Adrenal gland (tissue), 12 donors: ENCODE results near the gene TRMT1. TPM values are rescaled to one million over a fixed set of nuclear protein-coding genes. Genes with fewer than 3 reads are reported as not detected.

Experiments
- DNase-seq, 7 donors: peaks; one replicate each; pipeline ENCODE4 v3.0.0-alpha.2; 2019 to 2020
- H3K27ac ChIP-seq, 5 donors: fragments of 200-600 bp; sonication (generic) in 4 of 5; 1 replicate in 3 of 5; 2 replicates in 2 of 5; pipeline versions ENCODE4 v1.5.1 to v1.8.0; 2016 to 2020; ENCODE audit warnings: mild to moderate bottlenecking in 1 of 5
- H3K27me3 ChIP-seq: fragments of 200-600 bp; 2 replicates; pipeline ENCODE4 v1.8.0; 2021
- H3K36me3 ChIP-seq, 2 donors: fragments of 200-600 bp; replicated peaks in 1 of 2; 1 replicate in 1 of 2; 2 replicates in 1 of 2; pipeline versions ENCODE4 v1.5.1 to v1.8.0; 2018 to 2022
- H3K4me1 ChIP-seq, 2 donors: fragments of 200-600 bp; replicated peaks in 1 of 2; 1 replicate in 1 of 2; 2 replicates in 1 of 2; pipeline versions ENCODE4 v1.5.1 to v1.8.0; 2018 to 2021
- H3K4me3 ChIP-seq, 4 donors: fragments of 200-600 bp; sonication (generic) in 3 of 4; one replicate each; pipeline ENCODE4 v1.5.1; 2016 to 2018
- H3K9me3 ChIP-seq, 3 donors: fragments of 200-600 bp; sonication (generic) in 1 of 3; replicated peaks in 1 of 3; 1 replicate in 2 of 3; 2 replicates in 1 of 3; pipeline versions ENCODE4 v1.5.1 to v1.8.0; 2016 to 2021
- POLR2A ChIP-seq, 2 donors: fragments of 450-650 bp; IDR thresholded peaks; one replicate each; pipeline ENCODE4 v1.6.1; 2017; ENCODE audit warnings: antibody characterized with exemption in 2 of 2, mild to moderate bottlenecking in 2 of 2, moderate library complexity in 1 of 2
- WGBS, 4 donors: extraction: QIAGEN DNeasy Blood & Tissue Kit in 2 of 4; methylation state at CpG; one replicate each; pipeline versions ENCODE4 v1.1.5 to v1.1.7; 2013 to 2017; 5-methylcytosine and 5-hydroxymethylcytosine counted together
- intact Hi-C, 2 donors: fragments of 100-400 bp; cut with DNase I; formaldehyde crosslinking; loops; one replicate each; pipeline versions ENCODE4 v1.14.1 to v1.15.0; 2022 to 2023
- polyA plus RNA-seq, 3 donors: library from polyadenylated mRNA; stranded (reverse); fragments of 200-250 nt in 2 of 3; fragments of 350-450 nt in 1 of 3; fragmentation: Illumina TruSeq in 1 of 3; extraction: RNeasy Lipid Tissue Mini Kit (QIAGEN cat#74804) in 1 of 3; gene quantifications; one replicate each; pipeline ENCODE4 v1.2.3, GENCODE V29; 2013 to 2014
- total RNA-seq, 9 donors: library from RNA; depleted of rRNA in 4 of 9; stranded (reverse); fragments of >200 nt in 4 of 9; fragments of 120-200 nt in 1 of 9; fragmentation: NEBNext Ultra II Directional in 1 of 9; extraction: Animal tissue kit (Norgen Biotek cat#: 25700) in 1 of 9; gene quantifications; one replicate each; pipeline versions ENCODE4 v1.1.0 to v1.2.4, GENCODE V29; 2013 to 2023
- TF ChIP-seq, protein P1 (sequence below), 6 experiments: fragments of 450-650 bp in 4 of 6; fragments of 200-600 bp in 2 of 6; sonication (generic) in 1 of 6; IDR thresholded peaks; 1 replicate in 5 of 6; 2 replicates in 1 of 6; pipeline versions ENCODE4 v1.5.1 to v1.8.0; 2016 to 2021; ENCODE audit warnings: antibody characterized with exemption in 6 of 6, mild to moderate bottlenecking in 2 of 6, moderate library complexity in 1 of 6
- donor health status: healthy with polysubstance abuse.
- donor health status: Bipolar disorder and iron deficiency.
- donor health status: DM: yes; HTN: yes; CAD: no.
- donor health status: DM: no; HTN: no; CAD: no.
- donor health status: DM: no; HTN: no; CAD: no.
- donor health status: DM: yes; HTN: yes; CAD: no.

Gene TRMT1
- total and polyA plus RNA-seq, 12 donors: 13.4 to 229 (median 35.4) TPM

- 62 to 83% (median 70%) methylated on average over 8 to 13 of the region's 13 CpGs for WGBS, 4 donors
- DNase-seq: no peak
- intact Hi-C loops: no loop called here
- H3K27me3 ChIP-seq: no peaks in the 10 kb centered on the region
- H3K9me3 ChIP-seq: no peaks in the 10 kb centered on the region
- TF ChIP-seq POLR2A (IDR thresholded peaks at IDR 0.05): no peak
- TF ChIP-seq, protein P1, sequence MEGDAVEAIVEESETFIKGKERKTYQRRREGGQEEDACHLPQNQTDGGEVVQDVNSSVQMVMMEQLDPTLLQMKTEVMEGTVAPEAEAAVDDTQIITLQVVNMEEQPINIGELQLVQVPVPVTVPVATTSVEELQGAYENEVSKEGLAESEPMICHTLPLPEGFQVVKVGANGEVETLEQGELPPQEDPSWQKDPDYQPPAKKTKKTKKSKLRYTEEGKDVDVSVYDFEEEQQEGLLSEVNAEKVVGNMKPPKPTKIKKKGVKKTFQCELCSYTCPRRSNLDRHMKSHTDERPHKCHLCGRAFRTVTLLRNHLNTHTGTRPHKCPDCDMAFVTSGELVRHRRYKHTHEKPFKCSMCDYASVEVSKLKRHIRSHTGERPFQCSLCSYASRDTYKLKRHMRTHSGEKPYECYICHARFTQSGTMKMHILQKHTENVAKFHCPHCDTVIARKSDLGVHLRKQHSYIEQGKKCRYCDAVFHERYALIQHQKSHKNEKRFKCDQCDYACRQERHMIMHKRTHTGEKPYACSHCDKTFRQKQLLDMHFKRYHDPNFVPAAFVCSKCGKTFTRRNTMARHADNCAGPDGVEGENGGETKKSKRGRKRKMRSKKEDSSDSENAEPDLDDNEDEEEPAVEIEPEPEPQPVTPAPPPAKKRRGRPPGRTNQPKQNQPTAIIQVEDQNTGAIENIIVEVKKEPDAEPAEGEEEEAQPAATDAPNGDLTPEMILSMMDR (IDR thresholded peaks at IDR 0.05): no peak
- no peak overlapping the region for H3K4me3 ChIP-seq
- H3K27ac ChIP-seq: peak overlapping the region in 4 of 5 donors; percentile 51 to 93 (median 62)
- peaks cover 0 to 7% of the 10 kb centered on the region in 2 donors for H3K36me3 ChIP-seq
- H3K4me1 ChIP-seq: peaks cover 11 to 22% of the 10 kb centered on the region in 2 donors
These were observed 12.8 kb downstream of the TRMT1 start for GRCh38 chr19:13103581-13104359.

DNA sequence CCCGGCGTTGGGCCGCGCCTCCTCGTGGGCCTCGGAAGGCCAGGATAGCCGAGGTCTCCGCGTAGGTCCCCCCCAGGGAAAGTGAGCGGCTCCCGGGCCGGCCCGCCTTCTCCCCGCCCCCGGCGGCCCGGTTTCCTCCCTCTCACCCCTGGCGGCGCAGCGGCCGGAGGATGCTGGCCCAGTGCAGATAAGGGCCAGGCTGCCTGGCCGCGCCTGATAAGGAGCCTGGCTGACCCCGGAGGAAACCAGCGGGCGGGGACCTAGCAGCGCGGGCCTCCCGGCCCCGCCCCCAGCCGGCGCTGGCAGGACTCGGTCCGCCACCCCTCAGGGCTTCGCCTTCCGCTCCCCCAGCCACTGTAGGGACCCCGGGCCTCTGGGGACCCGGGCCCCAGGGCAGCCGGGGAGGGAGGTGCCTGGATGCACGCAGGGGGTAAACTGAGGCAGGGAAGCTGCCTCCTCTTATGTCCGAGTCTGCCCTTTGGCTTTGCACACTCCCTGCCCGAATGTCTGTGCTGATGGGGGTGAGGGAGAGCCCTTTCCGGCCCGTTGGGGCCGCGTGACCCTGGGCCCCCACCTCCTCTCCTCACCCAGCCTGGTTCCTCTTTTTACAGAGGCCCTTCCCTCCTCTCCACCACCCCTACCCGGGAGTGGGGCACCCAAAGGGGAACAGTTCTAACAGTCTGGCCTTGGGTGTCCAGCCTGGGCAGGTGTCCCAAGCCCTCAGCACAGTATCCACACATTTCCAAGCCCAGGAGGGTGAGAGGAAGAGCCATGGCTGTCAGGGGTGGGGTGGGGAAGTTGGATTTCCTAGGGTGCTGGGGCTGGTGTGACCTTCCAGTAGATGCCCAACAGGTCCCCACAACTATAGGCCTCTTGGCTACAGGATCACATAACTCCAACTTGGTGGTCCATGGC lies 13.6 kb downstream of the TRMT1 start, which contains the start of gene LYL1:
Gene LYL1, minus strand, starts transcription at position 193 of the 915 bp plus-strand sequence. CDS start 1,687 bp downstream, outside the sequence.
- intact Hi-C loops: no loop called here
- 1 to 9% (median 5%) methylated on average over 5 to 47 of the region's 47 CpGs for WGBS, 4 donors
- peaks cover 17 to 24% of the 10 kb centered on the region in 2 donors for H3K4me1 ChIP-seq

DNA sequence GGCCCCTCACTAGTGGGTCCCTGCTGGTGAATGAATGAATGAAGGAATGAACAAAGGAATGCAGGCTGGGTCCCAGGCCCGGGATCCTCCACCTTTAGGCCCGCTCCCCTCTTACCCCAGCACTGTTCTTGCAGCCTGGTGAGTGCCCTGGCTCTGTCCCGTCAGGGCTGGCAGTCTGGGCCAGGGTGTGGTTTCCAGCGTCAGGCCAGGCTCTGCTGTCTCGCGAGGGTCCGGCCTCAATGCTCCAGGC lies 14.2 kb downstream of the TRMT1 start:
- H3K4me3 ChIP-seq: peak overlapping the region in 2 of 4 donors; percentile 27 to 53
- H3K9me3 ChIP-seq: no peaks in the 10 kb centered on the region
- 9 to 17% (median 10%) methylated on average over 7 of the region's 7 CpGs; no CpG with 5 or more reads in 1 of the 4 donors for WGBS, 4 donors
- no peak for DNase-seq
- TF ChIP-seq, protein P1 (IDR thresholded peaks at IDR 0.05): no peak
- peak in 1 of 2 donors; percentile 25 for TF ChIP-seq POLR2A (IDR thresholded peaks at IDR 0.05)
- peak overlapping the region in 4 of 5 donors; percentile 51 to 93 (median 62) for H3K27ac ChIP-seq
- intact Hi-C loops: no loop called here
- peaks cover 19 to 25% of the 10 kb centered on the region in 2 donors for H3K4me1 ChIP-seq
- H3K36me3 ChIP-seq: peaks cover 0 to 4% of the 10 kb centered on the region in 2 donors
- peaks cover 2% of the 10 kb centered on the region for H3K27me3 ChIP-seq

More for the DNA sequence above, 13.6 kb downstream of the TRMT1 start, which contains the start of gene LYL1:
- H3K36me3 ChIP-seq: peaks cover 0 to 7% of the 10 kb centered on the region in 2 donors
- DNase-seq: peak; percentile 68 to 84 (median 78)
- peak in 1 of 2 donors; percentile 2 for TF ChIP-seq POLR2A (IDR thresholded peaks at IDR 0.05)
- TF ChIP-seq, protein P1 (IDR thresholded peaks at IDR 0.05): peak in 1 of 6 experiments; percentile 5
- H3K27me3 ChIP-seq: no peaks in the 10 kb centered on the region
- H3K4me3 ChIP-seq: peak within 1 kb of the TSS in 2 of 4 donors; percentile 27 to 53
- H3K9me3 ChIP-seq: no peaks in the 10 kb centered on the region
- peak within 1 kb of the TSS in 4 of 5 donors; percentile 51 to 93 (median 62) for H3K27ac ChIP-seq
